B cell (primary cell): ENCODE measurements around the gene DNAJC15. TPM values are rescaled to one million over a fixed set of nuclear protein-coding genes. Genes with fewer than 3 reads are reported as not detected.
A peak's percentile ranks its signal among the peaks of the same experiment; 100 is the strongest.

ENCODE experiments used
- ATAC-seq: fragments of 200-7000 bp; cut with Tn5 transposase; one replicate; pipeline ENCODE4 v1.10.0; 2021; ENCODE audit warnings: low read depth, mild to moderate bottlenecking, moderate number of reproducible peaks, moderate library complexity
- CTCF ChIA-PET: fragments of 350-600 bp; sonication (Branson Sonifier 250); formaldehyde crosslinking; loops from one replicate; lab custom pipeline; 2021; ENCODE audit warnings: antibody characterized with exemption, inconsistent platforms; lab: Charles Lee
- POLR2A ChIA-PET: fragments of 350-600 bp; sonication (Branson Sonifier 250); formaldehyde crosslinking; loops from one replicate; lab custom pipeline; 2021; ENCODE audit warnings: antibody characterized with exemption; lab: Charles Lee
- DNase-seq: peaks from one replicate; pipeline ENCODE4 v3.0.0; 2013
- H2AFZ ChIP-seq: 2 replicates; pipeline ENCODE4 v1.6.1; 2012; ENCODE audit warnings: mild to moderate bottlenecking, low read depth, low read length; ENCODE audit not compliant: insufficient read depth, poor library complexity, severe bottlenecking
- H3K27ac ChIP-seq, 2 donors: 1 replicate in 1 of 2; 2 replicates in 1 of 2; pipeline ENCODE4 v1.5.1; 2012 to 2013; ENCODE audit warnings: low read length in 2 of 2, mild to moderate bottlenecking in 2 of 2, moderate library complexity in 1 of 2
- H3K27me3 ChIP-seq, 4 experiments: fragments of 200-600 bp in 1 of 4; sonication (generic) in 1 of 4; replicated peaks in 1 of 4; 1 replicate in 2 of 4; 2 replicates in 2 of 4; pipeline versions ENCODE4 v1.6.1 to v1.7.0; 2013 to 2016; ENCODE audit warnings: low read length in 3 of 4, mild to moderate bottlenecking in 2 of 4, mixed read lengths in 1 of 4, moderate library complexity in 1 of 4; ENCODE audit not compliant: insufficient read depth in 4 of 4, control insufficient read depth in 3 of 4; ENCODE audit errors: control extremely low read depth in 1 of 4
- H3K36me3 ChIP-seq, 2 experiments: replicated peaks in 1 of 2; 1 replicate in 1 of 2; 2 replicates in 1 of 2; pipeline versions ENCODE4 v1.6.1 to v1.7.1; 2013; ENCODE audit warnings: low read length in 1 of 2; ENCODE audit not compliant: insufficient read depth in 2 of 2, control insufficient read depth in 1 of 2; ENCODE audit errors: control extremely low read depth in 1 of 2, extremely low read depth in 1 of 2
- H3K4me1 ChIP-seq, 2 donors: fragments of 200-600 bp in 1 of 2; sonication (generic) in 1 of 2; 1 replicate in 1 of 2; 2 replicates in 1 of 2; pipeline versions ENCODE4 v1.5.1 to v1.6.1; 2013 to 2017; ENCODE audit warnings: low read length in 2 of 2; ENCODE audit not compliant: control insufficient read depth in 2 of 2, insufficient read depth in 2 of 2
- H3K4me2 ChIP-seq: replicated peaks from 2 replicates; pipeline ENCODE3; 2012; ENCODE audit warnings: mild to moderate bottlenecking, low read depth, low read length; ENCODE audit not compliant: poor library complexity, severe bottlenecking
- H3K4me3 ChIP-seq, 5 experiments: fragments of 200-600 bp in 1 of 5; sonication (generic) in 1 of 5; 1 replicate in 3 of 5; 2 replicates in 2 of 5; pipeline versions ENCODE4 v1.5.1 to v1.7.0; 2011 to 2016; ENCODE audit warnings: low read length in 4 of 5, mild to moderate bottlenecking in 4 of 5, low read depth in 2 of 5, control low read depth in 1 of 5, moderate library complexity in 1 of 5; ENCODE audit not compliant: insufficient read depth in 1 of 5; ENCODE audit errors: control extremely low read depth in 1 of 5, extremely low read depth in 1 of 5
- H3K79me2 ChIP-seq: fragments of 200-600 bp; sonication (generic); one replicate; pipeline ENCODE4 v1.6.0; 2016; ENCODE audit warnings: low read length; ENCODE audit not compliant: control insufficient read depth, insufficient read depth
- H3K9ac ChIP-seq: fragments of 200-600 bp; sonication (generic); 2 replicates; pipeline ENCODE4 v1.6.1; 2017; ENCODE audit warnings: mild to moderate bottlenecking, low read length, moderate library complexity
- H3K9me3 ChIP-seq, 3 donors: one replicate each; pipeline versions ENCODE4 v1.6.1 to v1.7.1; 2013; ENCODE audit warnings: low read length in 2 of 3; ENCODE audit not compliant: control insufficient read depth in 2 of 3, insufficient read depth in 1 of 3; ENCODE audit errors: control extremely low read depth in 1 of 3
- H4K20me1 ChIP-seq: 2 replicates; pipeline ENCODE4 v1.6.0; 2012; ENCODE audit warnings: mild to moderate bottlenecking, low read length; ENCODE audit not compliant: insufficient read depth, control insufficient read depth, poor library complexity, severe bottlenecking
- H3K27ac Mint-ChIP-seq: one replicate; pipeline ENCODE4 v1.8.0; 2021; ENCODE audit warnings: mixed read lengths
- H3K27me3 Mint-ChIP-seq: one replicate; pipeline ENCODE4 v1.8.0; 2021; ENCODE audit warnings: mixed read lengths
- H3K4me1 Mint-ChIP-seq: one replicate; pipeline ENCODE4 v1.8.0; 2021; ENCODE audit warnings: mixed read lengths
- H3K4me3 Mint-ChIP-seq: one replicate; pipeline ENCODE4 v1.8.0; 2021; ENCODE audit warnings: mixed read lengths
- H3K9me3 Mint-ChIP-seq: one replicate; pipeline ENCODE4 v1.8.0; 2022; ENCODE audit warnings: mixed read lengths; ENCODE audit not compliant: insufficient read depth
- EZH2 ChIP-seq: IDR thresholded peaks from 2 replicates; pipeline ENCODE4 v1.6.1; 2012; ENCODE audit warnings: borderline replicate concordance, low read depth, mild to moderate bottlenecking, moderate library complexity, low read length; ENCODE audit not compliant: insufficient read depth, poor library complexity, severe bottlenecking
- WGBS: methylation state at CpG from one replicate; pipeline ENCODE4 v1.1.5; 2013; ENCODE audit warnings: missing lambda C conversion rate; ENCODE audit not compliant: insufficient coverage; 5-methylcytosine and 5-hydroxymethylcytosine counted together
- intact Hi-C: fragments of 100-400 bp; cut with micrococcal nuclease; formaldehyde crosslinking; loops from one replicate; pipeline ENCODE4 v1.10.0; 2022
- polyA plus RNA-seq: library from polyadenylated mRNA; depleted of rRNA; stranded (reverse); fragments of >200 nt; gene quantifications from 2 replicates; pipeline ENCODE4 v1.2.3, GENCODE V29; 2012
- total RNA-seq, 2 donors: library from RNA; stranded (reverse); fragments of 120-200 nt in 1 of 2; gene quantifications; 1 replicate in 1 of 2; 2 replicates in 1 of 2; pipeline versions ENCODE4 v1.2.3 to v1.2.4, GENCODE V29; 2013 to 2022
- TF ChIP-seq, protein P1 (sequence below): fragments of 200-600 bp; IDR thresholded peaks from one replicate; pipeline ENCODE4 v1.8.0; 2022; ENCODE audit warnings: antibody characterized with exemption, mild to moderate bottlenecking

Gene DNAJC15
- total and polyA plus RNA-seq, 2 donors (not counting 1 experiment from before 2014, with no cell fraction given), result 11.5 to 15.2 TPM

- CTCF ChIA-PET, result interaction anchor here (1.2 kb wide), 1 partner anchor 8 kb away, joined by 4 read pairs; no protein-coding TSS in a partner anchor
- Histone ChIP-seq H4K20me1 (no peaks in the 10 kb centered on the region), H3K27me3 (peaks cover 0 to 13% (median 8%) of the 10 kb centered on the region in 4 experiments), H3K4me3 (no peak overlapping the region), H3K36me3 (no peaks in the 10 kb centered on the region), H3K9ac (no peak overlapping the region), H3K4me1 (peaks cover 14 to 20% of the 10 kb centered on the region in 2 donors), H3K9me3 (no peaks in the 10 kb centered on the region), H3K27ac (no peak overlapping the region), H2AFZ (no peak overlapping the region), H3K79me2 (no peaks in the 10 kb centered on the region), H3K4me2 (no peak overlapping the region)
- no peaks in the 10 kb centered on the region for H3K9me3 Mint-ChIP-seq
- POLR2A ChIA-PET, result no interaction called here
- ATAC-seq, result no peak
- intact Hi-C loops, result no loop called here
- 80% methylated on average over 5 of the region's 8 CpGs for WGBS
- H3K4me1 Mint-ChIP-seq, result peaks cover 22% of the 10 kb centered on the region
- no peak for DNase-seq
- H3K27ac Mint-ChIP-seq, result no peak overlapping the region
- H3K4me3 Mint-ChIP-seq, result no peak overlapping the region
- TF ChIP-seq EZH2, result no peak
- TF ChIP-seq, protein P1, sequence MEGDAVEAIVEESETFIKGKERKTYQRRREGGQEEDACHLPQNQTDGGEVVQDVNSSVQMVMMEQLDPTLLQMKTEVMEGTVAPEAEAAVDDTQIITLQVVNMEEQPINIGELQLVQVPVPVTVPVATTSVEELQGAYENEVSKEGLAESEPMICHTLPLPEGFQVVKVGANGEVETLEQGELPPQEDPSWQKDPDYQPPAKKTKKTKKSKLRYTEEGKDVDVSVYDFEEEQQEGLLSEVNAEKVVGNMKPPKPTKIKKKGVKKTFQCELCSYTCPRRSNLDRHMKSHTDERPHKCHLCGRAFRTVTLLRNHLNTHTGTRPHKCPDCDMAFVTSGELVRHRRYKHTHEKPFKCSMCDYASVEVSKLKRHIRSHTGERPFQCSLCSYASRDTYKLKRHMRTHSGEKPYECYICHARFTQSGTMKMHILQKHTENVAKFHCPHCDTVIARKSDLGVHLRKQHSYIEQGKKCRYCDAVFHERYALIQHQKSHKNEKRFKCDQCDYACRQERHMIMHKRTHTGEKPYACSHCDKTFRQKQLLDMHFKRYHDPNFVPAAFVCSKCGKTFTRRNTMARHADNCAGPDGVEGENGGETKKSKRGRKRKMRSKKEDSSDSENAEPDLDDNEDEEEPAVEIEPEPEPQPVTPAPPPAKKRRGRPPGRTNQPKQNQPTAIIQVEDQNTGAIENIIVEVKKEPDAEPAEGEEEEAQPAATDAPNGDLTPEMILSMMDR, result no peak
- peaks cover 22% of the 10 kb centered on the region for H3K27me3 Mint-ChIP-seq
Measured at GRCh38 chr13:43124490-43124889, 101.1 kb downstream of the DNAJC15 start.

- Mint-ChIP-seq H3K9me3 (no peaks in the 10 kb centered on the region), H3K4me1 (peaks cover 22% of the 10 kb centered on the region), H3K27ac (no peak overlapping the region), H3K27me3 (peaks cover 25% of the 10 kb centered on the region), H3K4me3 (no peak overlapping the region)
- 55% methylated on average over 3 of the region's 4 CpGs for WGBS
- no peak overlapping the region for H3K4me2 ChIP-seq
- DNase-seq (no peak), ATAC-seq (peak; percentile 28)
- H3K27me3 ChIP-seq, result peaks cover 0 to 20% (median 14%) of the 10 kb centered on the region in 4 experiments
- TF ChIP-seq EZH2, result no peak
- TF ChIP-seq, protein P1, result no peak
- H3K9me3 ChIP-seq, result no peaks in the 10 kb centered on the region
- no peak overlapping the region for H3K9ac ChIP-seq
- no peaks in the 10 kb centered on the region for H3K79me2 ChIP-seq
- H3K27ac ChIP-seq, result no peak overlapping the region
- POLR2A ChIA-PET, result no interaction called here
- H3K4me1 ChIP-seq, result peaks cover 15 to 20% of the 10 kb centered on the region in 2 donors
- H3K4me3 ChIP-seq, result no peak overlapping the region
- intact Hi-C loops, result no loop called here
- no peaks in the 10 kb centered on the region for H4K20me1 ChIP-seq
- H3K36me3 ChIP-seq, result no peaks in the 10 kb centered on the region
- CTCF ChIA-PET, result no interaction called here
- H2AFZ ChIP-seq, result no peak overlapping the region
Measured at GRCh38 chr13:43126420-43126819, 103.0 kb downstream of the DNAJC15 start.
